Loucy (cell line): ENCODE data around the gene THAP4.

Experiments
- H2AFZ ChIP-seq: fragments of 200-600 bp; sonication (generic); 2 replicates; pipeline ENCODE4 v1.6.0; 2016; ENCODE audit warnings: antibody characterized with exemption, mild to moderate bottlenecking, low read length, moderate library complexity
- H3F3A ChIP-seq: fragments of 200-600 bp; 2 replicates; pipeline ENCODE4 v1.6.0; 2016; ENCODE audit warnings: antibody characterized with exemption, low read depth, mild to moderate bottlenecking
- H3K27me3 ChIP-seq: fragments of 200-600 bp; sonication (generic); 2 replicates; pipeline ENCODE4 v1.6.1; 2014; ENCODE audit warnings: low read length, mild to moderate bottlenecking; ENCODE audit not compliant: insufficient read depth, poor library complexity, severe bottlenecking
- H3K36me3 ChIP-seq: fragments of 200-600 bp; sonication (generic); 2 replicates; pipeline ENCODE4 v1.6.1; 2016; ENCODE audit warnings: low read length; ENCODE audit not compliant: insufficient read depth
- H3K4me1 ChIP-seq: fragments of 200-600 bp; sonication (generic); 2 replicates; pipeline ENCODE4 v1.5.1; 2014; ENCODE audit warnings: low read length, mild to moderate bottlenecking; ENCODE audit not compliant: insufficient read depth, poor library complexity, severe bottlenecking
- H3K4me2 ChIP-seq: fragments of 200-600 bp; sonication (generic); 2 replicates; pipeline ENCODE4 v1.6.0; 2014; ENCODE audit warnings: antibody characterized with exemption, low read length, low read depth, mild to moderate bottlenecking; ENCODE audit not compliant: poor library complexity, severe bottlenecking
- H3K4me3 ChIP-seq: fragments of 200-600 bp; sonication (generic); 2 replicates; pipeline ENCODE4 v1.5.1; 2014; ENCODE audit warnings: low read length, mild to moderate bottlenecking, mixed read lengths; ENCODE audit not compliant: poor library complexity, severe bottlenecking
- H3K79me2 ChIP-seq: fragments of 200-600 bp; sonication (generic); 2 replicates; pipeline ENCODE4 v1.6.1; 2014; ENCODE audit warnings: low read length; ENCODE audit not compliant: insufficient read depth
- H3K9ac ChIP-seq: fragments of 200-600 bp; sonication (generic); 2 replicates; pipeline ENCODE4 v1.6.0; 2014; ENCODE audit warnings: mild to moderate bottlenecking, low read depth, low read length, moderate library complexity; ENCODE audit not compliant: poor library complexity, severe bottlenecking
- H3K9me2 ChIP-seq: fragments of 200-600 bp; sonication (generic); replicated peaks from 2 replicates; pipeline ENCODE4 v1.6.1; 2016; ENCODE audit warnings: low read depth, low read length, mixed read lengths
- H3K9me3 ChIP-seq: fragments of 200-600 bp; sonication (generic); 2 replicates; pipeline ENCODE4 v1.6.1; 2014; ENCODE audit warnings: mild to moderate bottlenecking, antibody characterized with exemption, low read length, low read depth; ENCODE audit not compliant: insufficient read depth
- H4K20me1 ChIP-seq: fragments of 200-600 bp; sonication (generic); 2 replicates; pipeline ENCODE4 v1.6.0; 2014; ENCODE audit warnings: antibody characterized with exemption, low read length, mild to moderate bottlenecking; ENCODE audit not compliant: insufficient read depth, poor library complexity, severe bottlenecking
- EZH2phosphoT487 ChIP-seq: fragments of 200-600 bp; IDR thresholded peaks from 2 replicates; pipeline ENCODE4 v1.6.1; 2018; ENCODE audit warnings: antibody characterized with exemption, mild to moderate bottlenecking, moderate library complexity, borderline replicate concordance
- TF ChIP-seq, protein P1 (sequence below): fragments of 200-600 bp; sonication (generic); conservative IDR thresholded peaks from 2 replicates; pipeline ENCODE4 v1.5.1; 2014; ENCODE audit warnings: mild to moderate bottlenecking, antibody characterized with exemption, low read length

THAP4 gene

DNA sequence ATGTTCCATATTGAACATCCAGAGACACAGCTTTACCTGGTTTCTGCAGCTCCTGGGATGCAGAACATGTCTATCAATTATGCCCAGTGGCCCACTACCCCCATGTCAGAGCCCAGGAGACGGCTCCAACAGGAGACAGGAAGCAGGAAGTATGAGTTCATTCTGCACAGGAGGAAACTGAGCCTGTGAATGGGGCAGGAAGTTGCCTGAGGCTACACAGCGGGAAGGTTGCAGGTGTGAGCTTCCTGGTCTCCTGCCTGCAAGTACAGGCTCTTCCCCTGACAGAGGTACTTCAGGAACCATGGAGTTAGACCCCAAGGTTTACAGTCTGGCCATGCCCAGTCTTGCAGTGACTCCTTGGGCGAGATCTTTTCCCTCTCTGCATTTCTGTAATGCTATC is 81.2 kb downstream of the THAP4 start:
- Histone ChIP-seq H3K79me2 (no peaks in the 10 kb centered on the region), H3K27me3 (no peaks in the 10 kb centered on the region), H3K4me3 (no peak overlapping the region), H3K4me1 (peaks cover 6% of the 10 kb centered on the region), H2AFZ (peak overlapping the region; percentile 81), H3F3A (no peaks in the 10 kb centered on the region), H3K9me2 (no peaks in the 10 kb centered on the region), H3K36me3 (no peaks in the 10 kb centered on the region), H3K4me2 (peak overlapping the region; percentile 33), H3K9ac (no peak overlapping the region), H3K9me3 (peaks cover 6% of the 10 kb centered on the region; the same call in 1 of the 2 replicates), H4K20me1 (no peaks in the 10 kb centered on the region)
- TF ChIP-seq EZH2phosphoT487 = no peak
- TF ChIP-seq, protein P1, sequence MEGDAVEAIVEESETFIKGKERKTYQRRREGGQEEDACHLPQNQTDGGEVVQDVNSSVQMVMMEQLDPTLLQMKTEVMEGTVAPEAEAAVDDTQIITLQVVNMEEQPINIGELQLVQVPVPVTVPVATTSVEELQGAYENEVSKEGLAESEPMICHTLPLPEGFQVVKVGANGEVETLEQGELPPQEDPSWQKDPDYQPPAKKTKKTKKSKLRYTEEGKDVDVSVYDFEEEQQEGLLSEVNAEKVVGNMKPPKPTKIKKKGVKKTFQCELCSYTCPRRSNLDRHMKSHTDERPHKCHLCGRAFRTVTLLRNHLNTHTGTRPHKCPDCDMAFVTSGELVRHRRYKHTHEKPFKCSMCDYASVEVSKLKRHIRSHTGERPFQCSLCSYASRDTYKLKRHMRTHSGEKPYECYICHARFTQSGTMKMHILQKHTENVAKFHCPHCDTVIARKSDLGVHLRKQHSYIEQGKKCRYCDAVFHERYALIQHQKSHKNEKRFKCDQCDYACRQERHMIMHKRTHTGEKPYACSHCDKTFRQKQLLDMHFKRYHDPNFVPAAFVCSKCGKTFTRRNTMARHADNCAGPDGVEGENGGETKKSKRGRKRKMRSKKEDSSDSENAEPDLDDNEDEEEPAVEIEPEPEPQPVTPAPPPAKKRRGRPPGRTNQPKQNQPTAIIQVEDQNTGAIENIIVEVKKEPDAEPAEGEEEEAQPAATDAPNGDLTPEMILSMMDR = no peak

DNA sequence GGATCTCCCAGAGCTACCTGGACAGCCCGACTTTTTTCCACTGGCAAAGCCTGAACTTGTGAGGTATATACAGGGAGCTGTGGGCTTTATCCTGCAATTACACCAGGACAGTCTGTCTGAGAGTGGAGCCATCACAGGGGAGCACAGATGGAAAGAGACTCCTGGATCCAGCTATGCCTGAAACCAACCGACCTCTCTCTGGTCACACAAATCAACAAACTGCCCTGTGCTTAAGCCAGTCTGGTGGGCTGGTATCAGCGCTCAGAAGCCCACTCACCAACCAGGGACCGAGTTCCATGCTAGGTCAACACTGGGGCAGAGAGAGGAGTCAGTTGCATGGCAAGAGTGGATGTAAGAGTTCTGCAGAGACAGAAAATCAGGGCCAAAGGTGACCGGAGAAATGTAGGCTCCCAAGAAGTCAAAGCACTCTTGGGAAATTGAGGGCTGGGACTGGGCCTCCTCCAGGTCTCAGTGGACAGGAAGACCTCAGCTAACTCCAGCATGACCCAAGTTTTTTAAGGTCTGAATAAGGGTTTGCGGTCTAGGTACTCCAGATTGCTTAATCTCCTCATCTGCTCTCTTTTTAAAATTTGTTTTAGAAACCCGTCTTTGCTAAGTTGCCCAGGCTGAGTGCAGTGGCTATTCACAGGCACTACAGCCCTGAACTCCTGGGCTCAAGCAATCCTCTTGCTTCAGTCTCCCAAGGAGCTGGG is 82.2 kb downstream of the THAP4 start:
- TF ChIP-seq, protein P1 = no peak
- TF ChIP-seq EZH2phosphoT487 = no peak
- no peak overlapping the region for H3K4me3 ChIP-seq

DNA sequence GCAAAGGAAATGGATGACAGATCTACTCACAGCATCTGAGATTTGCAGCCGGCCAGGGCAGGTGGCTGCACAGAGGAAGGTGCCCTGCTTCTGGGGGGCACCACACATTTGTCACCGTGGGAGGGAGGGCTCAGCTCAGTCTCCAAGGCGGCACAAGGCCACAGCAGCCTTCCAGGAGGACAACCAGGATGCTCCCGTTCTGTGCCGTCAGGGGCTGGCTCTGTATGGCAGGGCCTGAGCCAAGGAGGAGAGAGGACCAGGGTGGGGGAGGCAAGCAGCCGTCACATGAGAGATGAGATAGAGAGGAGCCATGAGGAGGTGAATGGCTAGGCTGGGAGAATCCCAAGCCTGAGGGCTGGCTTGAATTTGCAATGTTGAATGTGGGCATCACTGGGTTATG is 83.0 kb downstream of the THAP4 start:
- Histone ChIP-seq H3K9me2 (no peaks in the 10 kb centered on the region), H3K4me2 (no peak overlapping the region), H3K79me2 (no peaks in the 10 kb centered on the region), H4K20me1 (no peaks in the 10 kb centered on the region), H2AFZ (no peak overlapping the region), H3K4me1 (peaks cover 6% of the 10 kb centered on the region), H3K36me3 (no peaks in the 10 kb centered on the region), H3K9me3 (peaks cover 6% of the 10 kb centered on the region; the same call in 1 of the 2 replicates), H3K9ac (no peak overlapping the region), H3K4me3 (no peak overlapping the region), H3F3A (no peaks in the 10 kb centered on the region), H3K27me3 (no peaks in the 10 kb centered on the region)
- TF ChIP-seq, protein P1 = no peak
- TF ChIP-seq EZH2phosphoT487 = no peak

More for the DNA sequence above, 82.2 kb downstream of the THAP4 start:
- Histone ChIP-seq H3K9ac (no peak overlapping the region), H3K9me2 (no peaks in the 10 kb centered on the region), H3K36me3 (no peaks in the 10 kb centered on the region), H4K20me1 (no peaks in the 10 kb centered on the region), H3K79me2 (no peaks in the 10 kb centered on the region), H3K4me1 (peaks cover 6% of the 10 kb centered on the region), H3K27me3 (no peaks in the 10 kb centered on the region), H3F3A (no peaks in the 10 kb centered on the region), H2AFZ (no peak overlapping the region), H3K9me3 (peaks cover 6% of the 10 kb centered on the region; the same call in 1 of the 2 replicates), H3K4me2 (no peak overlapping the region)
